ENCODE measurements around the gene MATN4.
A peak's percentile ranks its signal among the peaks of the same experiment; 100 is the strongest.

DNA sequence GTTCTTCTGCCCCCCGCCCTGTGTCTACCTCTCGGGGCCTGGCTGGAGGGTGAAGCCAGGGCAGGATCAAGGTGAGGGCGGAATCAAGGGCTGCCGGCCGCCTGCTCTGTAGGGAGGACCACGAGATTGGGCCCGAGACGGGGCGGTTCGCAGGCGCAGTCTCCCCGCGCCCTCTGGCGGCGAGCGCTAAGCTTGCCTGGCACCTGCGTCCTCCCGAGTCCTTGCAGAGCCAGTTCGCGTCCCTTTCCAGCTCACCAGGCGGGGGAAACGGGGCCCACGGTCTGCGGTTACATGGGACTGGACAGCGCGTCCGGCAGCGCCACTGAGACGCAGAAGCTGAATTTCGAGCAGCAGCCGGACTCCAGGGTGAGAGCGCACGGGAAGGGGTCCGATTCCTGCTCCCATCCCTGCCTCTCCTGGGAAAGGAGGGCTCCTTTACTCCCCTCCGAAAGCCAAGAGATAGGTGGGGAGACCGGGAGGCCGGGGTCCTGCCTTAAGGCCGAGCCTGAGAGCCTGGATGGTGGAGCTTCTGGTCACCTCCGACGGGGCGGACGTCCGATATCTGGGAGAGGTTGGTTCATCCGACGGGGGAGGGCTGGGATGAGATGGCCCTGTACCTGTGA, 3.6 kb upstream of the MATN4 start:
- TF ChIP-seq, protein P1, sequence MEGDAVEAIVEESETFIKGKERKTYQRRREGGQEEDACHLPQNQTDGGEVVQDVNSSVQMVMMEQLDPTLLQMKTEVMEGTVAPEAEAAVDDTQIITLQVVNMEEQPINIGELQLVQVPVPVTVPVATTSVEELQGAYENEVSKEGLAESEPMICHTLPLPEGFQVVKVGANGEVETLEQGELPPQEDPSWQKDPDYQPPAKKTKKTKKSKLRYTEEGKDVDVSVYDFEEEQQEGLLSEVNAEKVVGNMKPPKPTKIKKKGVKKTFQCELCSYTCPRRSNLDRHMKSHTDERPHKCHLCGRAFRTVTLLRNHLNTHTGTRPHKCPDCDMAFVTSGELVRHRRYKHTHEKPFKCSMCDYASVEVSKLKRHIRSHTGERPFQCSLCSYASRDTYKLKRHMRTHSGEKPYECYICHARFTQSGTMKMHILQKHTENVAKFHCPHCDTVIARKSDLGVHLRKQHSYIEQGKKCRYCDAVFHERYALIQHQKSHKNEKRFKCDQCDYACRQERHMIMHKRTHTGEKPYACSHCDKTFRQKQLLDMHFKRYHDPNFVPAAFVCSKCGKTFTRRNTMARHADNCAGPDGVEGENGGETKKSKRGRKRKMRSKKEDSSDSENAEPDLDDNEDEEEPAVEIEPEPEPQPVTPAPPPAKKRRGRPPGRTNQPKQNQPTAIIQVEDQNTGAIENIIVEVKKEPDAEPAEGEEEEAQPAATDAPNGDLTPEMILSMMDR (IDR thresholded peaks at IDR 0.05; ENCODE audit: low read depth, low read length, poor library complexity, severe bottlenecking), result peak; percentile 82
- TF ChIP-seq EZH2phosphoT487 (IDR thresholded peaks at IDR 0.05; ENCODE audit: borderline replicate concordance, low read length), result no peak
